HepG2 (cell line): ENCODE results near the gene KIF17. TPM values are rescaled to one million over a fixed set of nuclear protein-coding genes. Genes with fewer than 3 reads are reported as not detected.

Source experiments
- ARID4A ChIP-seq: sonication (generic); formaldehyde crosslinking; IDR thresholded peaks from 2 replicates; pipeline ENCODE4 v1.5.0; 2020; ENCODE audit warnings: mild to moderate bottlenecking, missing genetic modification reagents, borderline replicate concordance
- HCFC1 ChIP-seq: fragments of 150-350 bp; IDR thresholded peaks from 2 replicates; pipeline ENCODE4 v1.6.1; 2014; ENCODE audit warnings: low read depth, low read length
- KDM3A ChIP-seq: IDR thresholded peaks from 2 replicates; pipeline ENCODE4 v1.6.1; 2018; ENCODE audit warnings: low read depth, missing compliant biosample characterization
- MEIS2 ChIP-seq: sonication (generic); formaldehyde crosslinking; IDR thresholded peaks from 2 replicates; pipeline ENCODE4 v1.9.0; 2021; ENCODE audit warnings: mild to moderate bottlenecking, missing genetic modification reagents
- MIER2 ChIP-seq: IDR thresholded peaks from 2 replicates; pipeline ENCODE4 v1.6.1; 2016; ENCODE audit warnings: missing biosample characterization, missing genetic modification reagents
- PITX1 ChIP-seq: sonication (generic); formaldehyde crosslinking; IDR thresholded peaks from 2 replicates; pipeline ENCODE4 v1.5.1; 2020; ENCODE audit warnings: mild to moderate bottlenecking, missing genetic modification reagents
- RARG ChIP-seq: sonication (generic); formaldehyde crosslinking; IDR thresholded peaks from 2 replicates; pipeline ENCODE4 v1.4.0; 2020; ENCODE audit warnings: low read depth, mild to moderate bottlenecking, missing genetic modification reagents
- SMAD1 ChIP-seq: sonication (generic); formaldehyde crosslinking; IDR thresholded peaks from 2 replicates; pipeline ENCODE4 v1.4.0; 2020; ENCODE audit warnings: missing genetic modification reagents, low read depth, mild to moderate bottlenecking, borderline replicate concordance
- TAF1 ChIP-seq: sonication (generic); formaldehyde crosslinking; IDR thresholded peaks from 2 replicates; pipeline ENCODE4 v1.4.0; 2020; ENCODE audit warnings: missing genetic modification reagents
- THRA ChIP-seq: sonication (generic); formaldehyde crosslinking; IDR thresholded peaks from 2 replicates; pipeline ENCODE4 v1.4.0; 2020; ENCODE audit warnings: missing genetic modification reagents, borderline replicate concordance
- ZFYVE20 ChIP-seq: sonication (generic); formaldehyde crosslinking; IDR thresholded peaks from 2 replicates; pipeline ENCODE4 v1.8.0; 2023; ENCODE audit warnings: low read depth, mild to moderate bottlenecking, moderate library complexity, missing genetic modification reagents, borderline replicate concordance
- ZNF280B ChIP-seq: sonication (generic); formaldehyde crosslinking; IDR thresholded peaks from 2 replicates; pipeline ENCODE4 v1.5.0; 2020; ENCODE audit warnings: missing genetic modification reagents, mild to moderate bottlenecking, borderline replicate concordance
- ZNF280D ChIP-seq: sonication (generic); formaldehyde crosslinking; IDR thresholded peaks from 2 replicates; pipeline ENCODE4 v1.5.1; 2020; ENCODE audit warnings: mild to moderate bottlenecking, missing genetic modification reagents
- ZNF331 ChIP-seq: sonication (generic); formaldehyde crosslinking; IDR thresholded peaks from 2 replicates; pipeline ENCODE4 v1.4.0; 2020; ENCODE audit warnings: missing genetic modification reagents
- ZNF468 ChIP-seq: sonication (generic); formaldehyde crosslinking; IDR thresholded peaks from 2 replicates; pipeline ENCODE4 v1.8.0; 2022; ENCODE audit warnings: mild to moderate bottlenecking, moderate library complexity, missing genetic modification reagents
- ZNF501 ChIP-seq: sonication (generic); formaldehyde crosslinking; IDR thresholded peaks from 2 replicates; pipeline ENCODE4 v1.5.1; 2020; ENCODE audit warnings: mild to moderate bottlenecking, moderate library complexity, missing genetic modification reagents
- ZNF567 ChIP-seq: sonication (generic); formaldehyde crosslinking; IDR thresholded peaks from 2 replicates; pipeline ENCODE4 v1.8.1; 2023; ENCODE audit warnings: mild to moderate bottlenecking, missing genetic modification reagents, borderline replicate concordance
- ZNF569 ChIP-seq: sonication (generic); formaldehyde crosslinking; IDR thresholded peaks from 2 replicates; pipeline ENCODE4 v1.5.0; 2020; ENCODE audit warnings: mild to moderate bottlenecking, missing genetic modification reagents, moderate library complexity, borderline replicate concordance
- polyA plus RNA-seq, 8 experiments: library from polyadenylated mRNA; depleted of rRNA in 3 of 8; stranded (reverse) in 7 of 8; unstranded in 1 of 8; fragments of >200 nt; fragmentation: Illumina TruSeq in 4 of 8; extraction: Trizol in 4 of 8; gene quantifications; 2 replicates each; pipeline versions ENCODE4 v1.2.1 to v1.2.3, GENCODE V29; 2011 to 2016; ENCODE audit warnings: low read depth in 4 of 8, missing spikeins in 1 of 8, mixed read lengths in 1 of 8; ENCODE audit not compliant: insufficient read depth in 1 of 8
- total RNA-seq, 5 experiments: library from RNA; depleted of rRNA; stranded (reverse); fragments of >200 nt; fragmentation: Illumina TruSeq; extraction: Trizol; gene quantifications; 2 replicates each; pipeline ENCODE4 v1.2.3, GENCODE V29; 2016; ENCODE audit warnings: low read depth in 1 of 5

The KIF17 gene
- total and polyA plus RNA-seq, 2 of the 13 experiments (the other 11 are each of a cell fraction or from before 2014, with no cell fraction given), result 0.24 to 0.44 TPM

- TF ChIP-seq ARID4A (CRISPR knock-in tag), result no peak
- TF ChIP-seq THRA, result 0 out of 2 replicates have a peak, but pooled peaks have one; percentile 4
- TF ChIP-seq RARG (CRISPR knock-in tag), result no peak
- TF ChIP-seq ZNF501, result no peak; the same call in 1 of the 2 replicates
- TF ChIP-seq ZNF567, result no peak
- no peak for TF ChIP-seq ZNF280B (CRISPR knock-in tag)
- no peak for TF ChIP-seq SMAD1 (CRISPR knock-in tag)
- TF ChIP-seq ZNF331 (CRISPR knock-in tag), result no peak
- no peak for TF ChIP-seq ZNF468 (CRISPR knock-in tag)
- TF ChIP-seq ZNF280D (CRISPR knock-in tag), result peak; percentile 52; the same call in 1 of the 2 replicates
- 0 out of 2 replicates have a peak, but pooled peaks have one; percentile 10 for TF ChIP-seq TAF1 (CRISPR knock-in tag)
- TF ChIP-seq MEIS2 (CRISPR knock-in tag), result no peak
- no peak for TF ChIP-seq HCFC1
- TF ChIP-seq ZFYVE20 (CRISPR knock-in tag), result no peak
- TF ChIP-seq ZNF569, result no peak
- TF ChIP-seq KDM3A (CRISPR knock-in tag), result no peak
- TF ChIP-seq PITX1 (CRISPR knock-in tag), result peak; percentile 53; the same call in 1 of the 2 replicates
- TF ChIP-seq MIER2, result no peak
Observed at GRCh38 chr1:20733360-20733975, 15.7 kb upstream of the KIF17 start (continued).
